Chondrocyte (in vitro differentiated cells): ENCODE measurements around the gene TMEM126A. TPM values are rescaled to one million over a fixed set of nuclear protein-coding genes. Genes with fewer than 3 reads are reported as not detected.

Experiments used
- DNase-seq: peaks from one replicate; pipeline ENCODE4 v3.0.0; 2021; ENCODE audit warnings: mixed read lengths, low spot score
- H3K27ac Mint-ChIP-seq: one replicate; pipeline ENCODE4 v1.8.0; 2021; ENCODE audit warnings: mild to moderate bottlenecking, moderate library complexity, mixed read lengths; ENCODE audit not compliant: unreplicated experiment
- H3K27me3 Mint-ChIP-seq: 2 replicates; pipeline ENCODE4 v1.8.0; 2021; ENCODE audit warnings: low read depth, mixed read lengths
- H3K36me3 Mint-ChIP-seq: 2 replicates; pipeline ENCODE4 v1.8.0; 2021; ENCODE audit warnings: low read depth, mixed read lengths
- H3K4me1 Mint-ChIP-seq: 2 replicates; pipeline ENCODE4 v1.8.0; 2021; ENCODE audit warnings: low read depth, mild to moderate bottlenecking, mixed read lengths
- H3K4me3 Mint-ChIP-seq: one replicate; pipeline ENCODE4 v1.8.0; 2021; ENCODE audit warnings: mild to moderate bottlenecking, moderate library complexity, mixed read lengths; ENCODE audit not compliant: unreplicated experiment
- H3K9me3 Mint-ChIP-seq: 2 replicates; pipeline ENCODE4 v1.8.0; 2021; ENCODE audit warnings: low read depth, mixed read lengths
- CTCF ChIP-seq: fragments of 200-600 bp; sonication (generic); IDR thresholded peaks from 2 replicates; pipeline ENCODE4 v1.5.0; 2021; ENCODE audit warnings: antibody characterized with exemption, mild to moderate bottlenecking, moderate library complexity
- total RNA-seq: library from RNA; stranded (reverse); gene quantifications from 3 replicates; pipeline ENCODE4 v1.2.1, GENCODE V29; 2021

Gene TMEM126A
- total RNA-seq, 1 donor from 2014 or later = 30.7 TPM

GRCh38 chr11:85628771-85629341, 18.9 kb upstream of the TMEM126A start:
- no peak for TF ChIP-seq CTCF
- Mint-ChIP-seq H3K27ac (peak overlapping the region; percentile 95), H3K27me3 (no peaks in the 10 kb centered on the region), H3K36me3 (no peaks in the 10 kb centered on the region), H3K4me1 (peaks cover 30% of the 10 kb centered on the region), H3K9me3 (no peaks in the 10 kb centered on the region), H3K4me3 (peak overlapping the region; percentile 85)
- DNase-seq = no peak

GRCh38 chr11:85634747-85635146, 13.0 kb upstream of the TMEM126A start:
- Mint-ChIP-seq H3K27me3 (no peaks in the 10 kb centered on the region), H3K4me3 (no peak overlapping the region), H3K27ac (no peak overlapping the region), H3K4me1 (peaks cover 2% of the 10 kb centered on the region), H3K36me3 (peaks cover 18% of the 10 kb centered on the region), H3K9me3 (no peaks in the 10 kb centered on the region)
- TF ChIP-seq CTCF = no peak
- no peak for DNase-seq

GRCh38 chr11:85643191-85643614, 4.6 kb upstream of the TMEM126A start:
- peaks cover 33% of the 10 kb centered on the region for H3K27me3 Mint-ChIP-seq
- H3K9me3 Mint-ChIP-seq = no peaks in the 10 kb centered on the region
- no peak for TF ChIP-seq CTCF
- H3K36me3 Mint-ChIP-seq = peaks cover 7% of the 10 kb centered on the region
- H3K27ac Mint-ChIP-seq = no peak overlapping the region
- H3K4me1 Mint-ChIP-seq = peaks cover 4% of the 10 kb centered on the region
- no peak for DNase-seq
- no peak overlapping the region for H3K4me3 Mint-ChIP-seq

- Mint-ChIP-seq H3K27me3 (peaks cover 18% of the 10 kb centered on the region), H3K36me3 (no peaks in the 10 kb centered on the region), H3K27ac (peak overlapping the region; percentile 99), H3K9me3 (no peaks in the 10 kb centered on the region), H3K4me1 (peaks cover 20% of the 10 kb centered on the region), H3K4me3 (peak overlapping the region; percentile 96)
- no peak for DNase-seq
- TF ChIP-seq CTCF = no peak
Observed at GRCh38 chr11:85647078-85647477, 689 bp upstream of the TMEM126A start.

- DNase-seq = no peak
- H3K27me3 Mint-ChIP-seq = no peaks in the 10 kb centered on the region
- TF ChIP-seq CTCF = no peak
- H3K4me1 Mint-ChIP-seq = peaks cover 20% of the 10 kb centered on the region
- no peak overlapping the region for H3K27ac Mint-ChIP-seq
- H3K9me3 Mint-ChIP-seq = no peaks in the 10 kb centered on the region
- peaks cover 4% of the 10 kb centered on the region for H3K36me3 Mint-ChIP-seq
- H3K4me3 Mint-ChIP-seq = no peak overlapping the region
Observed at GRCh38 chr11:85651118-85651517, 3.4 kb downstream of the TMEM126A start.
